ENCODE measurements around the gene FGR. TPM values are rescaled to one million over a fixed set of nuclear protein-coding genes. Genes with fewer than 3 reads are reported as not detected.

The FGR gene
- polyA plus RNA-seq, 1 donor: 4.0 TPM

DNA sequence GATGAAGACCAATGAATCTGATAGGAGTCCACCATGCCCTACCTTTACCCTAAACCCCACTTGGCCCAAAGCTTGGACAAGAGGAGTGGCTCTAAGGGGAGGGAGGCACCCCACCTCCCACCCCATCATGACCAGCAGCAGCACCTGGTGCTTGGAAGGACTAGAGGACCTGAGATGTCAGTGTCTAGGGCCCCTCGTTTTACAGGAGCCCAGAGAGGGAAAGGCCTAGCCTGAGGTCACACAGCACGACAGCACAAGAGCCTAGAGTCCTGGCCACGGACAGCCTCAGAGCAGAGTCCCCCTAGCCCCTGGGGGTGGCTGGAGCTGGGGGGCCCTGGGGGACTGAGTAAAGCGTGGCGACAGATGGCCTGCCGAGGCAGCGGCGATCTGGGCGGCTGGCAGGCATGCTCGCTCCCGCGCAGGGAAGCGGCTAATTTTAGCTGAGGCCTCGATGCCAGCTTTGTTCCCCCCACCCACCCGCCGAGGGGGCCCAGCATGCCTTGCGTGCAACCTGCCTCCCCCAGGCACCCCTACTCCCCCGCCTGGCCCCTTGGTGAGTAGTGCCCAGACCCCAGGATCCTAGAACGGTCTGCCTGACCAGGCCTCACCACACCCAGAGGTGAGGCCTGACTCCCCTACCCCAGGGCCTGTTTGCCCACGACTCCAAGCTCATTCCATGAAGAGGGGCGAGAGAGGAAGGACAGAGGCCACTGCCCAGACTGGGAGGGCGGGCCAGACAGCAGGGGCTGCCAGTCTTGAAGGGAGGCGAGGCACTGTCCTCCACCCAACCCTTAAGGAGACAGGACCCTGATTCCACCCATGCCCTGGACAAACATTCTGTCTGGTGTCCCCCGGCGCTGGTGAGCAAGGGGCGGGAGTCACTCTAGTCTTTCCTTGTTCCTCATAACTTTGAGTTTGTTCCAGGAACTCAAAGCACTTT is 70.0 kb downstream of the FGR start:
- Histone ChIP-seq H3K9me3 (ENCODE audit: control insufficient read depth, low read depth, low read length) (no peaks in the 10 kb centered on the region), H3K27me3 (ENCODE audit: control insufficient read depth, insufficient read depth, low read length) (no peaks in the 10 kb centered on the region), H3K4me1 (ENCODE audit: control insufficient read depth, insufficient read depth, low read length) (peaks cover 65% of the 10 kb centered on the region), H3K4me3 (ENCODE audit: low read length) (no peak overlapping the region), H3K36me3 (ENCODE audit: control insufficient read depth, insufficient read depth, low read length) (no peaks in the 10 kb centered on the region), H3K27ac (ENCODE audit: low read length) (no peak overlapping the region)
- no peak for DNase-seq
- no CpG with 5 or more reads among the region's 26 CpGs for WGBS (ENCODE audit: insufficient coverage, low lambda C conversion rate)

DNA sequence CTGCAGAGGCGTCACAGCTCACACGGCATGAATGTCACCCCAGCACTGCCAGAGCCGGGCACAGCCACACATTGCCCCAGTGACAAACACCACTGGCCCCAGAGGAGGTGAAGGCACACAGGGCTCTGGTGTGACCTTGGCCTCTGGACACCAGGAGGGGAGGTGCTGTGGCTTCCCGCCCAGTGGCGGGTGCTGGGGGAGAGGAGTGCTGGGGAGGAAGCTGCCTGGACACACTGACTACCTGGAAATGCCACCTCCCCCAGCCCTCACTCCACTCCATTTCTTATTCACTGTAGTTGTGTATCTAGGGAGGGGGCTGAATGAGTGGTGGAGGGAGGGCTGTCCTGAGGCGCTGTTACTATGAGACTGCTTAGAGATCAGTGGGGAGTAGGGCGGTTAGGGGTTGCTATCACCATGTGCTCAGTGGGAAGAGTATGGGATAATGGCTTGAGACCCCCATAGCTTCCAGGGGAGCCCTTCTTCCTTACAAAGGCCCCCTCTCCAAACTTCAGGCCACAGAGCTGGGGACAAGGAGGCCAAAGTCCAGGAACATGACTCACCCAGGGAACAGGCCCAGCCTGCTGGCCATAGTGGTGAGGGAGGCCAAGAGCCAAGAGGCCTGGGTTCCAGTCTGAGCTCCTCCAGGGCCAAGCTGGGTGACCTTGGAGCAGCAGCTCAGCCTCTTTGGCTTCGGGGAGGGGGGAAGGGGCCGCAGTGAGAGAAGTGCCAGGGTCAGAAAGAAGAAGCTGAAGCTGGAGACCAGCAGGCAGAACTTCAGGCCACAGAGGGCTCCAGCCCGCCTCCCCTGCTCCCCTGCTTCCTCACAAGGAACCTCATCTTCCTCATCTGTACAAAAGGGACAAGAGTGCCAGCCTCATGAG is 71.2 kb downstream of the FGR start:
- Histone ChIP-seq H3K9me3 (ENCODE audit: control insufficient read depth, low read depth, low read length) (no peaks in the 10 kb centered on the region), H3K27ac (ENCODE audit: low read length) (peak overlapping the region; percentile 22), H3K4me1 (ENCODE audit: control insufficient read depth, insufficient read depth, low read length) (peaks cover 65% of the 10 kb centered on the region), H3K4me3 (ENCODE audit: low read length) (no peak overlapping the region), H3K27me3 (ENCODE audit: control insufficient read depth, insufficient read depth, low read length) (no peaks in the 10 kb centered on the region), H3K36me3 (ENCODE audit: control insufficient read depth, insufficient read depth, low read length) (no peaks in the 10 kb centered on the region)
- DNase-seq: peak; percentile 56 to 75
- 40% methylated on average over 1 of the region's 10 CpGs for WGBS (ENCODE audit: insufficient coverage, low lambda C conversion rate)

DNA sequence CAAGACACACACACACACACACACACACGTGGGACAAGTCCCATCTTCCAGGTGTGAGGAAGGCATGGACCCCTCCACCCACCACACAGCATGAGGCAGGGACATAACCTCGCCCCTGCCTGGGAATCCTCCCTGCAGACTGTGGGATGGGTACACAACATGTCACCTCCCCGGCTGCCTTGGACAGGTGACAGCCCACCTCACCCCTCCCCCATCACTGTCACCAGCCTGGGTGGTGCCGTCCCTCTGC is 71.7 kb downstream of the FGR start:
- Histone ChIP-seq H3K27me3 (ENCODE audit: control insufficient read depth, insufficient read depth, low read length) (no peaks in the 10 kb centered on the region), H3K4me1 (ENCODE audit: control insufficient read depth, insufficient read depth, low read length) (peaks cover 71% of the 10 kb centered on the region), H3K27ac (ENCODE audit: low read length) (peak overlapping the region; percentile 22), H3K4me3 (ENCODE audit: low read length) (no peak overlapping the region), H3K36me3 (ENCODE audit: control insufficient read depth, insufficient read depth, low read length) (no peaks in the 10 kb centered on the region), H3K9me3 (ENCODE audit: control insufficient read depth, low read depth, low read length) (no peaks in the 10 kb centered on the region)
- DNase-seq: no peak
- no CpG with 5 or more reads among the region's 4 CpGs for whole genome bisulfite sequencing (ENCODE audit: insufficient coverage, low lambda C conversion rate)

DNA sequence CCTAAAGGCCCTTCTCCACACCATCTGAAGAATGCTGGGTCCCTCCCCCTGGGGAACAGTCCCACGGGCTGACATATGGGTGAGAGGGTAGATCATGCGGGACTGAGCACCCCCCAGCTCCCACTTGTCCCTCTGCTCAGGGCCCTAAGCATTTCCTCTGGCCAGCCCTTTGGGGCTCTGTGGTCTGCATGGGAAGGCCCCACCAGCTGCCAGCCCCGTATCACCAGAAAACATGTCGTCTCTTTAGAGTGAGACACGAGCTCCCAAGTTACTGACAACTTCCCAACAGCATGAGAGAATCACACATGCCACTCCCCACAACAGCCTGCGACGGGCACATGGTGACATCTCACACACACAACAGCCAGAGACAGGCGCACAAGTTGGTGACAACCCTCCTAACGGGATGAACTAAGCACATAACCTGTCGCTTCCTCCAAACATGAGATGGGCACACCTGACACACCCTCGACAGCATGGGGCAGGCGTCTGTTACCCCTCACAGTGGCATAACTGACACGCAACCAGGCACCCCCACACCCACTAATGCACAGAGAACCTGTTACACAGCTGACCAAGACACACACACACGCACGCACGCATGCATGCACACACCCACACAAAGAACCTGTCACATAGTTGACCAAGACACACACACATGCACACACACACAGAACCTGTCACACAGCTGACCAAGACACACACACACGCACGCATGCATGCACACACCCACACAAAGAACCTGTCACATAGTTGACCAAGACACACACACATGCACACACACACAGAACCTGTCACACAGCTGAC is 72.2 kb downstream of the FGR start:
- H3K36me3 ChIP-seq (ENCODE audit: control insufficient read depth, insufficient read depth, low read length): no peaks in the 10 kb centered on the region
- no peaks in the 10 kb centered on the region for H3K27me3 ChIP-seq (ENCODE audit: control insufficient read depth, insufficient read depth, low read length)
- no peak overlapping the region for H3K27ac ChIP-seq (ENCODE audit: low read length)
- no CpG with 5 or more reads among the region's 18 CpGs for WGBS (ENCODE audit: insufficient coverage, low lambda C conversion rate)
- DNase-seq: no peak
- H3K4me3 ChIP-seq (ENCODE audit: low read length): no peak overlapping the region
- H3K4me1 ChIP-seq (ENCODE audit: control insufficient read depth, insufficient read depth, low read length): peaks cover 71% of the 10 kb centered on the region
- H3K9me3 ChIP-seq (ENCODE audit: control insufficient read depth, low read depth, low read length): no peaks in the 10 kb centered on the region

Other genes starting within 250 kb of the FGR start
- 0.27 TPM for gene GPR3, start 242.6 kb downstream of the FGR start, polyA plus RNA-seq
- gene WASF2, start 145.0 kb downstream of the FGR start, polyA plus RNA-seq: 56.0 TPM
- 19.5 TPM for gene AHDC1, start 31.0 kb downstream of the FGR start, polyA plus RNA-seq
- gene IFI6, start 37.0 kb upstream of the FGR start, polyA plus RNA-seq: 23.1 TPM
- 9.7 TPM for gene FAM76A, start 90.8 kb upstream of the FGR start, polyA plus RNA-seq
- 66.2 TPM for gene STX12, start 138.0 kb upstream of the FGR start, polyA plus RNA-seq
- gene PPP1R8, start 195.6 kb upstream of the FGR start, polyA plus RNA-seq: 37.7 TPM
- gene THEMIS2, start 237.4 kb upstream of the FGR start, polyA plus RNA-seq: 4.9 TPM

All from large intestine (tissue), 3 donors.